Panc1 (cell line): Measurements from ENCODE around the gene SRMS. TPM values are rescaled to one million over a fixed set of nuclear protein-coding genes. Genes with fewer than 3 reads are reported as not detected.

Experiments used
- ATAC-seq: fragments of 200-7000 bp; cut with Tn5 transposase; 2 replicates; pipeline ENCODE4 v1.9.1; 2020; ENCODE audit warnings: mild to moderate bottlenecking, moderate library complexity
- BruUV-seq: library from RNA; stranded (reverse); fragments of 400-500 nt; replicated peaks from 2 replicates; lab custom pipeline; 2021; lab: Mats Ljungman, UMichigan
- CTCF ChIA-PET: fragments of 300-600 bp; sonication (Branson Sonifier 250); formaldehyde crosslinking; loops from one replicate; lab custom pipeline; 2022; ENCODE audit warnings: antibody characterized with exemption; lab: Charles Lee
- POLR2A ChIA-PET: fragments of 300-600 bp; sonication (Branson Sonifier 250); formaldehyde crosslinking; loops from one replicate; lab custom pipeline; 2022; ENCODE audit warnings: antibody characterized with exemption; lab: Charles Lee
- DNase-seq: peaks from one replicate; pipeline ENCODE4 v3.0.0-alpha.2; 2010; ENCODE audit warnings: low read depth, low spot score
- H3K27ac ChIP-seq: 2 replicates; pipeline ENCODE4 v1.5.1; 2011; ENCODE audit warnings: mild to moderate bottlenecking, low read length, inconsistent platforms
- H3K27me3 ChIP-seq: fragments of 200-500 bp; sonication (Bioruptor generic); 2 replicates; pipeline ENCODE4 v1.6.0; 2014; ENCODE audit warnings: low read length, inconsistent platforms; ENCODE audit not compliant: control insufficient read depth, insufficient read depth
- H3K36me3 ChIP-seq: fragments of 200-500 bp; sonication (Bioruptor generic); 2 replicates; pipeline ENCODE4 v1.5.1; 2014; ENCODE audit warnings: inconsistent platforms, mild to moderate bottlenecking, low read length, moderate library complexity; ENCODE audit not compliant: control insufficient read depth, insufficient read depth
- H3K4me1 ChIP-seq: 2 replicates; pipeline ENCODE4 v1.5.1; 2011; ENCODE audit warnings: inconsistent platforms, mild to moderate bottlenecking, low read length, moderate library complexity; ENCODE audit not compliant: control insufficient read depth, insufficient read depth
- H3K4me3 ChIP-seq, 2 experiments: 2 replicates each; pipeline ENCODE4 v1.5.1; 2011 to 2012; ENCODE audit warnings: low read depth in 2 of 2, low read length in 2 of 2, mild to moderate bottlenecking in 2 of 2, inconsistent platforms in 1 of 2, moderate library complexity in 1 of 2
- H3K9me3 ChIP-seq: fragments of 200-500 bp; sonication (Bioruptor generic); 2 replicates; pipeline ENCODE4 v1.5.1; 2014; ENCODE audit warnings: low read depth, mild to moderate bottlenecking, inconsistent platforms, low read length, moderate library complexity; ENCODE audit not compliant: control insufficient read depth, insufficient read depth
- POLR2AphosphoS5 ChIP-seq: IDR thresholded peaks from 2 replicates; pipeline ENCODE4 v1.6.1; 2012; ENCODE audit warnings: mild to moderate bottlenecking, low read depth, low read length, moderate library complexity
- SIN3A ChIP-seq: IDR thresholded peaks from 2 replicates; pipeline ENCODE4 v1.6.1; 2012; ENCODE audit warnings: low read depth, mild to moderate bottlenecking, low read length, moderate library complexity, borderline replicate concordance; ENCODE audit not compliant: insufficient read depth
- TCF7L2 ChIP-seq: IDR thresholded peaks from 2 replicates; pipeline ENCODE4 v1.6.1; 2011; ENCODE audit warnings: mild to moderate bottlenecking, low read depth, low read length, inconsistent platforms
- in situ Hi-C: cut with HindIII; loops from 2 replicates; pipeline ENCODE4 v1.10.0; 2016; ENCODE audit warnings: low sequenced_read_pairs, low pct_unique_long_range_greater_than_20kb
- intact Hi-C: fragments of 100-400 bp; cut with micrococcal nuclease; formaldehyde crosslinking; loops from one replicate; pipeline ENCODE4 v1.10.0; 2022; ENCODE audit not compliant: unreplicated experiment
- total RNA-seq: library from RNA; stranded (reverse); gene quantifications from one replicate; pipeline ENCODE4 v1.2.1, GENCODE V29; 2021; ENCODE audit not compliant: unreplicated experiment
- TF ChIP-seq, protein P1 (sequence below), 2 experiments: IDR thresholded peaks; 2 replicates each; pipeline ENCODE4 v1.6.1; 2011 to 2012; ENCODE audit warnings: low read depth in 2 of 2, control low read depth in 1 of 2, low read length in 1 of 2, mild to moderate bottlenecking in 1 of 2, moderate library complexity in 1 of 2; ENCODE audit not compliant: insufficient read depth in 1 of 2
- TF ChIP-seq, protein P2 (sequence below): fragments of 450-650 bp; IDR thresholded peaks from 2 replicates; pipeline ENCODE4 v1.5.1; 2017; ENCODE audit warnings: mild to moderate bottlenecking

The SRMS gene
- total RNA-seq, 1 experiment from 2014 or later = not detected

DNA sequence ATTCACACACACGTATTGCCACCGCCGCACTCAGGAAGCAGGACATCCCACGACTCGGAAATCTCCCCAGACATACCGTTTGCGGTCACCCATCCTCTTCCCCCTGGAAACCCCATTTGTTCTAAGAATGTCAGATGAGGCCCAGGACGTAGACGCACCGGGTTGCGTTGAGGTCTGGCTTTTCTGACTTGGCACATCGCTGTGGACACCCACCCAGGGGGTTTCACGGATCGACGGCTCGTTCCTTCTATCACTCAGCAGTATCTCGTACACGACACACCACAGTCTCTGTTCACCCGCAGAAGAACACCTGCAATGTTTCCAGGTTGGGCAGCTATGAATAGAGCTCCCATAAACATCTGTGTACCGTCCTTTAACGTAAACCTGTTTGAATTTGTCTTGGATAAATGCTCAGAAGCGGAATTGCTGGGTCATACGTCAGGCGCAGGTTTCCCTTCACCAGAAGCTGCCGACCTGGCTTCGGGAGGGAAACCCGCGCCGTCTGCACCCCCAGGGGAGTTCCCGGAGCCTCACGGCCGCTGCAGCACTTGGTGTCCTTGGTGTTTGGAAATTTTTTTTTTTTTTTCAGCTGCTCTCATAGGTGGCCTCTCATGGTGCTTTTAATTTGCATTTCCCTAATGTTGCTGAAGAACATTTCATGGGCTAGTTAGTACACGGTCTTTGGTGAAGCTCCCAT, 39.3 kb downstream of the SRMS start:
- Histone ChIP-seq H3K27me3 (no peaks in the 10 kb centered on the region), H3K9me3 (no peaks in the 10 kb centered on the region), H3K27ac (no peak overlapping the region), H3K36me3 (no peaks in the 10 kb centered on the region), H3K4me1 (no peaks in the 10 kb centered on the region), H3K4me3 (no peak overlapping the region)
- POLR2A ChIA-PET = interaction anchor here (0.6 kb wide), 1 partner anchor 472 kb away, joined by 4 read pairs; no protein-coding TSS in a partner anchor
- ATAC-seq (no peak), DNase-seq (no peak)
- in situ Hi-C loops (no loop called here), intact Hi-C loops (no loop called here)
- BruUV-seq = no TSS peak
- CTCF ChIA-PET = no interaction called here
- TF ChIP-seq SIN3A (no peak), POLR2AphosphoS5 (no peak), TCF7L2 (no peak)
- TF ChIP-seq, protein P1, sequence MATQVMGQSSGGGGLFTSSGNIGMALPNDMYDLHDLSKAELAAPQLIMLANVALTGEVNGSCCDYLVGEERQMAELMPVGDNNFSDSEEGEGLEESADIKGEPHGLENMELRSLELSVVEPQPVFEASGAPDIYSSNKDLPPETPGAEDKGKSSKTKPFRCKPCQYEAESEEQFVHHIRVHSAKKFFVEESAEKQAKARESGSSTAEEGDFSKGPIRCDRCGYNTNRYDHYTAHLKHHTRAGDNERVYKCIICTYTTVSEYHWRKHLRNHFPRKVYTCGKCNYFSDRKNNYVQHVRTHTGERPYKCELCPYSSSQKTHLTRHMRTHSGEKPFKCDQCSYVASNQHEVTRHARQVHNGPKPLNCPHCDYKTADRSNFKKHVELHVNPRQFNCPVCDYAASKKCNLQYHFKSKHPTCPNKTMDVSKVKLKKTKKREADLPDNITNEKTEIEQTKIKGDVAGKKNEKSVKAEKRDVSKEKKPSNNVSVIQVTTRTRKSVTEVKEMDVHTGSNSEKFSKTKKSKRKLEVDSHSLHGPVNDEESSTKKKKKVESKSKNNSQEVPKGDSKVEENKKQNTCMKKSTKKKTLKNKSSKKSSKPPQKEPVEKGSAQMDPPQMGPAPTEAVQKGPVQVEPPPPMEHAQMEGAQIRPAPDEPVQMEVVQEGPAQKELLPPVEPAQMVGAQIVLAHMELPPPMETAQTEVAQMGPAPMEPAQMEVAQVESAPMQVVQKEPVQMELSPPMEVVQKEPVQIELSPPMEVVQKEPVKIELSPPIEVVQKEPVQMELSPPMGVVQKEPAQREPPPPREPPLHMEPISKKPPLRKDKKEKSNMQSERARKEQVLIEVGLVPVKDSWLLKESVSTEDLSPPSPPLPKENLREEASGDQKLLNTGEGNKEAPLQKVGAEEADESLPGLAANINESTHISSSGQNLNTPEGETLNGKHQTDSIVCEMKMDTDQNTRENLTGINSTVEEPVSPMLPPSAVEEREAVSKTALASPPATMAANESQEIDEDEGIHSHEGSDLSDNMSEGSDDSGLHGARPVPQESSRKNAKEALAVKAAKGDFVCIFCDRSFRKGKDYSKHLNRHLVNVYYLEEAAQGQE (IDR thresholded peaks at IDR 0.05; ENCODE audit: insufficient read depth in 1 of 2, low read depth in 2 of 2, low read length in 1 of 2) = no peak
- TF ChIP-seq, protein P2, sequence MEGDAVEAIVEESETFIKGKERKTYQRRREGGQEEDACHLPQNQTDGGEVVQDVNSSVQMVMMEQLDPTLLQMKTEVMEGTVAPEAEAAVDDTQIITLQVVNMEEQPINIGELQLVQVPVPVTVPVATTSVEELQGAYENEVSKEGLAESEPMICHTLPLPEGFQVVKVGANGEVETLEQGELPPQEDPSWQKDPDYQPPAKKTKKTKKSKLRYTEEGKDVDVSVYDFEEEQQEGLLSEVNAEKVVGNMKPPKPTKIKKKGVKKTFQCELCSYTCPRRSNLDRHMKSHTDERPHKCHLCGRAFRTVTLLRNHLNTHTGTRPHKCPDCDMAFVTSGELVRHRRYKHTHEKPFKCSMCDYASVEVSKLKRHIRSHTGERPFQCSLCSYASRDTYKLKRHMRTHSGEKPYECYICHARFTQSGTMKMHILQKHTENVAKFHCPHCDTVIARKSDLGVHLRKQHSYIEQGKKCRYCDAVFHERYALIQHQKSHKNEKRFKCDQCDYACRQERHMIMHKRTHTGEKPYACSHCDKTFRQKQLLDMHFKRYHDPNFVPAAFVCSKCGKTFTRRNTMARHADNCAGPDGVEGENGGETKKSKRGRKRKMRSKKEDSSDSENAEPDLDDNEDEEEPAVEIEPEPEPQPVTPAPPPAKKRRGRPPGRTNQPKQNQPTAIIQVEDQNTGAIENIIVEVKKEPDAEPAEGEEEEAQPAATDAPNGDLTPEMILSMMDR = no peak

DNA sequence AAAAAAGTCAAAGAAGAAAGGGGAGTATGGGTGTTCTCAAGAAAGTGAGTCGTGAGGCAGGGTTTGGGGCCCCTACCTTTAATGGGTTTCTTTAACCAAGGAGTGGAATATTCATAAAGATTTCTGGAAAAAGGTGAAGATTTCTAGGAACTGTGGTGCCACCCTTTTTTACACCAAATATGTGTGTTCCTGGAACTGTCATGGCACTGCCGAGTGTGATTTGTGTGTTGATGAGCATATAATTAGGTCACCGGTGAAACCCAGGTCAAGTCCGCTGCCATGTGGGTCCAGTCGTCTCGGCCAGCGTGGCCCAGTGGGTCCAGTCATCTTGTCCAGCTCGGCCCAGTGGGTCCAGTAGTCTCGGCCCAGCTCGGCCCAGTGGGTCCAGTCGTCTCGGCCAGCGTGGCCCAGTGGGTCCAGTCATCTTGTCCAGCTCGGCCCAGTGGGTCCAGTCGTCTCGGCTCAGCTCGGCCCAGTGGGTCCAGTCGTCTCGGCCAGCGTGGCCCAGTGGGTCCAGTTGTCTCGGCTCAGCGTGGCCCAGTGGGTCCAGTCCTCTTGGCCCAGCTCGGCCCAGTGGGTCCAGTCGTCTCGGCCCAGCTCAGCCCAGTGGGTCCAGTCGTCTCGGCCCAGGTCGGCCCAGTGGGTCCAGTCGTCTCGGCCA, 40.3 kb downstream of the SRMS start:
- Histone ChIP-seq H3K36me3 (no peaks in the 10 kb centered on the region), H3K9me3 (no peaks in the 10 kb centered on the region), H3K4me3 (no peak overlapping the region), H3K27ac (no peak overlapping the region), H3K4me1 (peaks cover under 1% of the 10 kb centered on the region; the same call in 1 of the 2 replicates), H3K27me3 (no peaks in the 10 kb centered on the region)
- intact Hi-C loops (no loop called here), in situ Hi-C loops (no loop called here)
- CTCF ChIA-PET = no interaction called here
- DNase-seq = no peak
- no TSS peak for BruUV-seq
- TF ChIP-seq SIN3A (no peak), TCF7L2 (no peak), POLR2AphosphoS5 (no peak)
- TF ChIP-seq, protein P2 = no peak
- TF ChIP-seq, protein P1 (IDR thresholded peaks at IDR 0.05; ENCODE audit: insufficient read depth in 1 of 2, low read depth in 2 of 2, low read length in 1 of 2) = no peak
- ATAC-seq = no peak
- POLR2A ChIA-PET = no interaction called here
